Tibial nerve (tissue), 4 donors: ENCODE data around the gene RAB6B. TPM values are rescaled to one million over a fixed set of nuclear protein-coding genes. Genes with fewer than 3 reads are reported as not detected.
"Not testable (repeated sequence)": the region's sequence is repeated elsewhere in the genome, so short reads cannot be mapped to it uniquely, and the experiment has no call there.

Experiments used
- DNase-seq, 2 donors: peaks; one replicate each; pipeline ENCODE4 v3.0.0-alpha.2; 2019; ENCODE audit warnings: low spot score in 2 of 2
- H3K27ac ChIP-seq, 4 donors: fragments of 200-600 bp; sonication (generic) in 3 of 4; one replicate each; pipeline ENCODE4 v1.5.1; 2017 to 2019; ENCODE audit warnings: mild to moderate bottlenecking in 1 of 4
- H3K27me3 ChIP-seq, 2 donors: fragments of 200-600 bp; sonication (generic) in 1 of 2; one replicate each; pipeline versions ENCODE4 v1.5.1 to v1.6.0; 2017 to 2019
- H3K36me3 ChIP-seq, 3 donors: fragments of 200-600 bp; sonication (generic); one replicate each; pipeline ENCODE4 v1.5.1; 2018 to 2019
- H3K4me1 ChIP-seq, 4 donors: fragments of 200-600 bp; sonication (generic) in 3 of 4; one replicate each; pipeline ENCODE4 v1.5.1; 2017 to 2019
- H3K4me3 ChIP-seq, 4 donors: fragments of 200-600 bp; sonication (generic) in 3 of 4; one replicate each; pipeline ENCODE4 v1.5.1; 2017 to 2019; ENCODE audit warnings: mild to moderate bottlenecking in 1 of 4, moderate library complexity in 1 of 4
- H3K9me3 ChIP-seq, 4 donors: fragments of 200-600 bp; sonication (generic) in 3 of 4; one replicate each; pipeline ENCODE4 v1.5.1; 2017 to 2019
- CTCF ChIP-seq, 5 experiments: fragments of 200-600 bp in 3 of 5; fragments of 450-650 bp in 2 of 5; sonication (generic) in 3 of 5; IDR thresholded peaks; one replicate each; pipeline ENCODE4 v1.5.1; 2016 to 2019; ENCODE audit warnings: antibody characterized with exemption in 5 of 5, mild to moderate bottlenecking in 3 of 5, moderate library complexity in 2 of 5
- EP300 ChIP-seq, 2 donors: sonication (generic); formaldehyde crosslinking; IDR thresholded peaks; one replicate each; pipeline ENCODE4 v1.6.1; 2017; ENCODE audit warnings: antibody characterized with exemption in 2 of 2, mild to moderate bottlenecking in 1 of 2
- POLR2A ChIP-seq, 2 donors: fragments of 450-650 bp; IDR thresholded peaks; one replicate each; pipeline ENCODE4 v1.6.1; 2017; ENCODE audit warnings: antibody characterized with exemption in 2 of 2, mild to moderate bottlenecking in 2 of 2, moderate library complexity in 2 of 2
- WGBS, 2 donors: methylation state at CpG; one replicate each; pipeline ENCODE4 v1.1.5; 2018; 5-methylcytosine and 5-hydroxymethylcytosine counted together
- total RNA-seq, 4 donors: library from RNA; depleted of rRNA; stranded (reverse); fragments of >200 nt; gene quantifications; one replicate each; pipeline ENCODE4 v1.1.0, GENCODE V29; 2016

Gene RAB6B
- total RNA-seq, 4 donors from 2014 or later, result 1.4 to 3.6 (median 2.0) TPM

GRCh38 chr3:133782454-133782853, 113.2 kb downstream of the RAB6B start:
- Histone ChIP-seq H3K4me1 (no peaks in the 10 kb centered on the region), H3K27ac (no peak overlapping the region), H3K9me3 (no peaks in the 10 kb centered on the region), H3K27me3 (no peaks in the 10 kb centered on the region), H3K36me3 (no peaks in the 10 kb centered on the region), H3K4me3 (no peak overlapping the region)
- DNase-seq, result no peak
- TF ChIP-seq POLR2A (IDR thresholded peaks at IDR 0.05) (no peak), CTCF (IDR thresholded peaks at IDR 0.05) (no peak)
- 83 to 89% methylated on average over 2 of the region's 2 CpGs for WGBS, 2 donors

- no peaks in the 10 kb centered on the region for H3K4me1 ChIP-seq
- TF ChIP-seq EP300 (IDR thresholded peaks at IDR 0.05), result no peak
- TF ChIP-seq POLR2A (IDR thresholded peaks at IDR 0.05), result no peak
- TF ChIP-seq CTCF (IDR thresholded peaks at IDR 0.05), result no peak
- H3K9me3 ChIP-seq, result no peaks in the 10 kb centered on the region
- no peaks in the 10 kb centered on the region for H3K27me3 ChIP-seq
- no peak overlapping the region for H3K27ac ChIP-seq
- DNase-seq, result no peak
- H3K4me3 ChIP-seq, result no peak overlapping the region
- no peaks in the 10 kb centered on the region for H3K36me3 ChIP-seq
Measured at GRCh38 chr3:133781570-133781969, 114.1 kb downstream of the RAB6B start.

GRCh38 chr3:133780756-133781155, 114.9 kb downstream of the RAB6B start:
- H3K4me1 ChIP-seq, H3K27me3 ChIP-seq, DNase-seq, H3K4me3 ChIP-seq, H3K36me3 ChIP-seq, H3K9me3 ChIP-seq, H3K27ac ChIP-seq: not testable (repeated sequence)
- 85 to 88% methylated on average over 6 of the region's 6 CpGs for WGBS, 2 donors

- no peaks in the 10 kb centered on the region for H3K36me3 ChIP-seq
- no peak for DNase-seq
- WGBS, 2 donors, result 62 to 73% methylated on average over 4 of the region's 4 CpGs
- H3K4me3 ChIP-seq, result no peak overlapping the region
- H3K4me1 ChIP-seq, result no peaks in the 10 kb centered on the region
- TF ChIP-seq EP300 (IDR thresholded peaks at IDR 0.05) (no peak), CTCF (IDR thresholded peaks at IDR 0.05) (no peak), POLR2A (IDR thresholded peaks at IDR 0.05) (no peak)
- no peaks in the 10 kb centered on the region for H3K9me3 ChIP-seq
- no peak overlapping the region for H3K27ac ChIP-seq
- H3K27me3 ChIP-seq, result no peaks in the 10 kb centered on the region
Measured at GRCh38 chr3:133779626-133780203, 116.0 kb downstream of the RAB6B start.

GRCh38 chr3:133777807-133778568, 117.7 kb downstream of the RAB6B start:
- no peak overlapping the region for H3K4me3 ChIP-seq
- TF ChIP-seq POLR2A (IDR thresholded peaks at IDR 0.05), result no peak
- TF ChIP-seq EP300 (IDR thresholded peaks at IDR 0.05), result no peak
- TF ChIP-seq CTCF (IDR thresholded peaks at IDR 0.05), result no peak
- H3K4me1 ChIP-seq, result no peaks in the 10 kb centered on the region
- 80 to 81% methylated on average over 8 of the region's 8 CpGs for WGBS, 2 donors
- no peak for DNase-seq
- no peaks in the 10 kb centered on the region for H3K27me3 ChIP-seq
- no peaks in the 10 kb centered on the region for H3K9me3 ChIP-seq
- H3K27ac ChIP-seq, result no peak overlapping the region
- no peaks in the 10 kb centered on the region for H3K36me3 ChIP-seq
